ENCODE data around the gene ICA1.
A peak's percentile ranks its signal among the peaks of the same experiment; 100 is the strongest.

Gene ICA1

GRCh38 chr7:8295638-8296361 is 33.8 kb upstream of the ICA1 start:
- peak; percentile 87 for DNase-seq (ENCODE audit: low read depth)

GRCh38 chr7:8291397-8292141 is 29.6 kb upstream of the ICA1 start:
- DNase-seq (ENCODE audit: low read depth): peak; percentile 9
- H3K4me3 ChIP-seq (ENCODE audit: low read length): no peak overlapping the region
- TF ChIP-seq, protein P1, sequence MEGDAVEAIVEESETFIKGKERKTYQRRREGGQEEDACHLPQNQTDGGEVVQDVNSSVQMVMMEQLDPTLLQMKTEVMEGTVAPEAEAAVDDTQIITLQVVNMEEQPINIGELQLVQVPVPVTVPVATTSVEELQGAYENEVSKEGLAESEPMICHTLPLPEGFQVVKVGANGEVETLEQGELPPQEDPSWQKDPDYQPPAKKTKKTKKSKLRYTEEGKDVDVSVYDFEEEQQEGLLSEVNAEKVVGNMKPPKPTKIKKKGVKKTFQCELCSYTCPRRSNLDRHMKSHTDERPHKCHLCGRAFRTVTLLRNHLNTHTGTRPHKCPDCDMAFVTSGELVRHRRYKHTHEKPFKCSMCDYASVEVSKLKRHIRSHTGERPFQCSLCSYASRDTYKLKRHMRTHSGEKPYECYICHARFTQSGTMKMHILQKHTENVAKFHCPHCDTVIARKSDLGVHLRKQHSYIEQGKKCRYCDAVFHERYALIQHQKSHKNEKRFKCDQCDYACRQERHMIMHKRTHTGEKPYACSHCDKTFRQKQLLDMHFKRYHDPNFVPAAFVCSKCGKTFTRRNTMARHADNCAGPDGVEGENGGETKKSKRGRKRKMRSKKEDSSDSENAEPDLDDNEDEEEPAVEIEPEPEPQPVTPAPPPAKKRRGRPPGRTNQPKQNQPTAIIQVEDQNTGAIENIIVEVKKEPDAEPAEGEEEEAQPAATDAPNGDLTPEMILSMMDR (IDR thresholded peaks at IDR 0.05; ENCODE audit: insufficient read depth, low read depth, low read length, missing control alignments): no peak

More at GRCh38 chr7:8295638-8296361, 33.8 kb upstream of the ICA1 start:
- TF ChIP-seq, protein P1 (IDR thresholded peaks at IDR 0.05; ENCODE audit: insufficient read depth, low read depth, low read length, missing control alignments): peak; percentile 73
- no peak overlapping the region for H3K4me3 ChIP-seq (ENCODE audit: low read length)

DNA sequence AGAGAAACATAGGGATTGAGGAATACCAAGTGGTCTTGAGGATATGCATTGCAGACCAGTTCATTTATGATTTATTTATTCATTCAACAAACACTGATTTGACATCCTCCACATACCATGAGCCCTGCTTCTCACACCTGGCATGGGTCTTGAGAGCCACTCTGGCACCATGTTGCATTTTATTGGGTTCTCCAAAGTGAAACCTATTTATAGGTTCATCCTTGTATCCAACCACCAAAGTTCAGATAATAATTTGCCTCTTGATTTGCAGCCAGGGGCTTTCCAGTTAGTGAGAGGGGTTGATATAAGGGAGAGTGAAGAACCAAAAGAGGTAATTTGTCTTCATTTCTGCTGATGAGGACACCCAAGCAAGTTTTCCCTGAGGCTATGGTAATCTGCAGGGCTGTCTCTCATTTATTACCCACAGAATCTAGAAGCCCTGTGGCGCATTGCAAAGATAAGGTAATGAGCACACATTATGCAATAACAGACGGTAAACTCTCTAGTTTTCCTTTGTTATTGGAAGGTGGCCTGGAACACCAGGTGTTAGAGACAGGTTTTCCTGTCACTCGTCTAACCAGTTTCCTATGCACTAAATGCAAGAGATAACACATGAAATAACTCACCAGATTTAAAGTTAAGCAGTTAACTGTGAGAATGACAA is 28.8 kb upstream of the ICA1 start:
- TF ChIP-seq, protein P1 (IDR thresholded peaks at IDR 0.05; ENCODE audit: insufficient read depth, low read depth, low read length, missing control alignments): no peak

GRCh38 chr7:8286118-8286517 is 24.2 kb upstream of the ICA1 start:
- TF ChIP-seq, protein P1 (IDR thresholded peaks at IDR 0.05; ENCODE audit: insufficient read depth, low read depth, low read length, missing control alignments): no peak
- no peak overlapping the region for H3K4me3 ChIP-seq (ENCODE audit: low read length)
- DNase-seq (ENCODE audit: low read depth): no peak

More for the DNA sequence above, 28.8 kb upstream of the ICA1 start:
- H3K4me3 ChIP-seq (ENCODE audit: low read length): no peak overlapping the region
- DNase-seq (ENCODE audit: low read depth): peak; percentile 54

- H3K4me3 ChIP-seq (ENCODE audit: low read length): no peak overlapping the region
- no peak for DNase-seq (ENCODE audit: low read depth)
- TF ChIP-seq, protein P1 (IDR thresholded peaks at IDR 0.05; ENCODE audit: insufficient read depth, low read depth, low read length, missing control alignments): no peak
Measured at GRCh38 chr7:8285155-8285554, 23.2 kb upstream of the ICA1 start.

- TF ChIP-seq, protein P1 (IDR thresholded peaks at IDR 0.05; ENCODE audit: insufficient read depth, low read depth, low read length, missing control alignments): no peak
- no peak overlapping the region for H3K4me3 ChIP-seq (ENCODE audit: low read length)
- no peak for DNase-seq (ENCODE audit: low read depth)
Measured at GRCh38 chr7:8284606-8285005, 22.6 kb upstream of the ICA1 start.

All from epithelial cell of esophagus (primary cell).